ENCODE results near the gene SPATS2.

DNA sequence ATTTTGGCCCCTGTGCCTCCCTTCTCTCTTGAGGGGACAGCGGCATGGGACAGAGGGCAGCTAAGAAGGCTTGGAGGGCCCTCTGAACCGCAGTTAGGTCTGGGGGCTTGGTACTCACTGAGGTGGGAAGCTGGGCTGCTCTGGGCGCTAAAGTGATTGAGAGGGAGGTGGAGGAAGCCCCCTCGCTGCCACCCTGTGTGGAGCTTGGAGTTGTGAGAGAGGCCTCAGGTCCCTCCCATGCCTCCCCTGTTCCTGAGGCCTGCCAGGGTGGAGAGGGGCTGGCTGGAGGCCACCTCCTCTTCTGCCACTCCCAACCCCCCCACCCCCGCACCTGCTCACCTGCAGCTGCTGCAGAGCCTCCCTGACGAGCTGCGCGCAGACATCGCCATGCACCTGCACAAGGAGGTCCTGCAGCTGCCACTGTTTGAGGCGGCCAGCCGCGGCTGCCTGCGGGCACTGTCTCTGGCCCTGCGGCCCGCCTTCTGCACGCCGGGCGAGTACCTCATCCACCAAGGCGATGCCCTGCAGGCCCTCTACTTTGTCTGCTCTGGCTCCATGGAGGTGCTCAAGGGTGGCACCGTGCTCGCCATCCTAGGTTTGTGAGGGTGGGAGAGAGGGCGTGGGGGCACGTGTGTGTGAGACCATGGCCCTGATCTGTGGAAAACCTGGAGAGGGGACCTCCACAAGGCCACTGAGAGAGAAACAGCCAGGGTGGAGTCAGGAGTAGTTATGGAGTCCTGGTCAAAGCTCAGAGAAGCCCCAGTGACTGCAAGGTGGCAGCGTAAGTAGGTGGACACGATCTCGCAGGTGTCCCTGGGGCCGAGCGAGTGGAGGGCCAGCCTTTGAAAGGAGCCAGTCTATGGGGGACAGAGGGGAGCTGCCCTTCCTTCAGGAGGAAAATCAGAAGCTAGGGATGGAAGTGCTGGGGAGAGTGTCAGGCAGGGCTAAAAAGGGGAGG lies 182.8 kb downstream of the SPATS2 start:
- TF ChIP-seq, protein P1, sequence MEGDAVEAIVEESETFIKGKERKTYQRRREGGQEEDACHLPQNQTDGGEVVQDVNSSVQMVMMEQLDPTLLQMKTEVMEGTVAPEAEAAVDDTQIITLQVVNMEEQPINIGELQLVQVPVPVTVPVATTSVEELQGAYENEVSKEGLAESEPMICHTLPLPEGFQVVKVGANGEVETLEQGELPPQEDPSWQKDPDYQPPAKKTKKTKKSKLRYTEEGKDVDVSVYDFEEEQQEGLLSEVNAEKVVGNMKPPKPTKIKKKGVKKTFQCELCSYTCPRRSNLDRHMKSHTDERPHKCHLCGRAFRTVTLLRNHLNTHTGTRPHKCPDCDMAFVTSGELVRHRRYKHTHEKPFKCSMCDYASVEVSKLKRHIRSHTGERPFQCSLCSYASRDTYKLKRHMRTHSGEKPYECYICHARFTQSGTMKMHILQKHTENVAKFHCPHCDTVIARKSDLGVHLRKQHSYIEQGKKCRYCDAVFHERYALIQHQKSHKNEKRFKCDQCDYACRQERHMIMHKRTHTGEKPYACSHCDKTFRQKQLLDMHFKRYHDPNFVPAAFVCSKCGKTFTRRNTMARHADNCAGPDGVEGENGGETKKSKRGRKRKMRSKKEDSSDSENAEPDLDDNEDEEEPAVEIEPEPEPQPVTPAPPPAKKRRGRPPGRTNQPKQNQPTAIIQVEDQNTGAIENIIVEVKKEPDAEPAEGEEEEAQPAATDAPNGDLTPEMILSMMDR (IDR thresholded peaks at IDR 0.05; ENCODE audit: insufficient read depth, low read length, poor library complexity, severe bottlenecking) = no peak
- no peak for TF ChIP-seq EZH2phosphoT487 (conservative IDR thresholded peaks at IDR 0.05; ENCODE audit: low read length)

Measured in SU-DHL-6 (cell line).